Vagina (tissue), 2 donors: ENCODE measurements around the gene ALLC.
"Not testable (repeated sequence)": the region's sequence is repeated elsewhere in the genome, so short reads cannot be mapped to it uniquely, and the experiment has no call there.

Experiments used
- POLR2A ChIP-seq, 2 donors: fragments of 450-650 bp; IDR thresholded peaks; one replicate each; pipeline ENCODE4 v1.6.1; 2017; ENCODE audit warnings: antibody characterized with exemption in 2 of 2, mild to moderate bottlenecking in 2 of 2, moderate library complexity in 2 of 2
- POLR2AphosphoS5 ChIP-seq, 2 donors: sonication (generic); formaldehyde crosslinking; IDR thresholded peaks; one replicate each; pipeline ENCODE4 v1.9.0; 2017; ENCODE audit warnings: antibody characterized with exemption in 2 of 2, mild to moderate bottlenecking in 2 of 2, low read depth in 1 of 2; ENCODE audit not compliant: insufficient read depth in 1 of 2

- not testable (repeated sequence) for TF ChIP-seq POLR2AphosphoS5 (IDR thresholded peaks at IDR 0.05; ENCODE audit: insufficient read depth in 1 of 2, low read depth in 1 of 2); POLR2A (IDR thresholded peaks at IDR 0.05)
These were observed 42.3 kb upstream of the ALLC start for GRCh38 chr2:3615541-3616200.
